Mesendoderm (in vitro differentiated cells): ENCODE data around the gene BTBD18.

Source experiments
- DNase-seq: peaks from one replicate; pipeline ENCODE4 v3.0.0; 2013
- H2AK5ac ChIP-seq: 2 replicates; pipeline ENCODE4 v1.6.1; 2013; ENCODE audit warnings: low read length, inconsistent platforms
- H2BK120ac ChIP-seq: 2 replicates; pipeline ENCODE4 v1.6.1; 2013; ENCODE audit warnings: low read depth, mild to moderate bottlenecking, low read length, moderate library complexity, mixed read lengths
- H2BK15ac ChIP-seq: replicated peaks from 2 replicates; pipeline ENCODE4 v1.6.1; 2013; ENCODE audit warnings: low read depth, mild to moderate bottlenecking, moderate library complexity
- H2BK5ac ChIP-seq: 2 replicates; pipeline ENCODE4 v1.6.1; 2013; ENCODE audit warnings: low read length, inconsistent platforms
- H3K18ac ChIP-seq: 2 replicates; pipeline ENCODE4 v1.6.1; 2013; ENCODE audit warnings: mild to moderate bottlenecking, low read length, mixed read lengths
- H3K23ac ChIP-seq: one replicate; pipeline ENCODE4 v1.6.1; 2013; ENCODE audit warnings: low read length
- H3K27ac ChIP-seq: 2 replicates; pipeline ENCODE4 v1.5.1; 2013; ENCODE audit warnings: low read depth, mild to moderate bottlenecking, inconsistent platforms, low read length, moderate library complexity
- H3K27me3 ChIP-seq: 2 replicates; pipeline ENCODE4 v1.6.1; 2013; ENCODE audit warnings: low read length, control low read depth, mild to moderate bottlenecking, inconsistent platforms; ENCODE audit not compliant: insufficient read depth, poor library complexity
- H3K36me3 ChIP-seq: 2 replicates; pipeline ENCODE4 v1.6.1; 2013; ENCODE audit warnings: low read length, inconsistent platforms; ENCODE audit not compliant: control insufficient read depth, insufficient read depth
- H3K4ac ChIP-seq: one replicate; pipeline ENCODE4 v1.6.1; 2013; ENCODE audit warnings: low read depth, mild to moderate bottlenecking, low read length, moderate library complexity
- H3K4me1 ChIP-seq: 2 replicates; pipeline ENCODE4 v1.6.1; 2013; ENCODE audit warnings: low read depth, low read length, inconsistent platforms; ENCODE audit not compliant: control insufficient read depth
- H3K4me2 ChIP-seq: 2 replicates; pipeline ENCODE4 v1.6.1; 2013; ENCODE audit warnings: low read length
- H3K4me3 ChIP-seq: 2 replicates; pipeline ENCODE4 v1.5.1; 2013; ENCODE audit warnings: mild to moderate bottlenecking, low read length
- H3K56ac ChIP-seq: one replicate; pipeline ENCODE4 v1.6.1; 2013; ENCODE audit warnings: low read length
- H3K79me1 ChIP-seq: 2 replicates; pipeline ENCODE4 v1.6.1; 2013; ENCODE audit warnings: low read length, inconsistent platforms
- H3K79me2 ChIP-seq: 2 replicates; pipeline ENCODE4 v1.6.1; 2013; ENCODE audit warnings: mild to moderate bottlenecking, low read length; ENCODE audit not compliant: control insufficient read depth, insufficient read depth
- H3K9ac ChIP-seq: 2 replicates; pipeline ENCODE4 v1.6.1; 2013; ENCODE audit warnings: low read length, inconsistent platforms
- H4K5ac ChIP-seq: one replicate; pipeline ENCODE4 v1.6.1; 2013; ENCODE audit warnings: low read length
- H4K8ac ChIP-seq: one replicate; pipeline ENCODE4 v1.6.1; 2013; ENCODE audit warnings: low read depth, mild to moderate bottlenecking, control low read depth, low read length, moderate library complexity
- WGBS: extraction: QIAGEN DNeasy Blood & Tissue Kit; methylation state at CpG from one replicate; pipeline ENCODE4 v1.1.7; 2013; ENCODE audit warnings: low lambda C conversion rate, missing lambda C conversion rate; ENCODE audit not compliant: insufficient coverage; ENCODE audit errors: extremely low coverage; 5-methylcytosine and 5-hydroxymethylcytosine counted together

Gene BTBD18

DNA sequence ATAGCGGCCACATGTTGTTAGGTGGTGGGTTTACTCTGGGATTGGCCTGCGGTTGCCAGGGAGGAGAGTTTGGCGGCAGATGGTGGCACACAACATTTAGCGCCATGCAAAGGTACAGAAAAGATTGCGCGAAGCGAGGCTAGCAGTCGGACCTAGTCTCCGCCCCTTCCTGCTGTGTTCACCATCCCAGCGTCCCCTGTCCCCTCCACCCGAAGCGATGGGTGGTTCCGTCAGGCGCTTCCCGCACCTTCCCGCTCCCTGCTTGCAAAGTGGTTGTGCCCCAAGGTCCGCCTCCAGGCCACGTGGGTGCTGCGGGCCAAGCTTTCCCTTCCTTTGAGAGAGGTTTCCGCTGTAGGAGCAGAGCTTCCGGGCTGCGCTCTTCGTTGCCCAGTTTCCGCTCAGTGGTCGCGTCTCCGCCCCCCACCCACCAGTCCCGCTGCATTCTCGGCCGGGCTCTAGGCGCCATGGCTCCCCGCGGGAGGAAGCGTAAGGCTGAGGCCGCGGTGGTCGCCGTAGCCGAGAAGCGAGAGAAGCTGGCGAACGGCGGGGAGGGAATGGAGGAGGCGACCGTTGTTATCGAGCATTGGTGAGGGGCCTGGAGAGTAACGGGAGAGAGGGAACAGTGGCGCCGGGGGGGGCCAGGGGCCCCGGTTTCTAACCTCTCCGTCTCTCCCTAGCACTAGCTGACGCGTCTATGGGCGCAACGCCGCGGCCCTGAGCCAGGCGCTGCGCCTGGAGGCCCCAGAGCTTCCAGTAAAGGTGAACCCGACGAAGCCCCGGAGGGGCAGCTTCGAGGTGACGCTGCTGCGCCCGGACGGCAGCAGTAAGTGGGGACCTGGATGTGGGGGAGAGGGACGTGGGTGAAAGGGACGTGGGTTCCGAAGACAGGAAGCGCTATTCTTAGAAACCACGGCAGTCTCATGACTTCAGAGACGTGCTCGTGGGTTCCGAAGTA lies 10.2 kb downstream of the BTBD18 start, which contains the start of gene SELENOH:
TSS of gene SELENOH (plus strand) at position 360 of the 955 bp plus-strand sequence. CDS start at position 465, 105 bp downstream.
- Histone ChIP-seq H3K4me1 (peaks cover 4% of the 10 kb centered on the region), H2BK120ac (peak within 1 kb of the TSS; percentile 9), H2BK5ac (peak within 1 kb of the TSS; percentile 55), H3K23ac (peak within 1 kb of the TSS; percentile 72), H3K18ac (peak within 1 kb of the TSS; percentile 65), H3K9ac (peak within 1 kb of the TSS; percentile 98), H4K8ac (peak within 1 kb of the TSS; percentile 2), H2BK15ac (no peak within 1 kb of the TSS), H3K79me2 (peaks cover 13% of the 10 kb centered on the region), H3K36me3 (peaks cover 10% of the 10 kb centered on the region), H3K79me1 (peaks cover 13% of the 10 kb centered on the region), H3K27ac (peak within 1 kb of the TSS; percentile 58), H3K4me3 (peak within 1 kb of the TSS; percentile 97), H3K56ac (peak within 1 kb of the TSS; percentile 99), H3K27me3 (no peaks in the 10 kb centered on the region), H3K4ac (peak within 1 kb of the TSS; percentile 56), H2AK5ac (peak within 1 kb of the TSS; percentile 83), H4K5ac (peak within 1 kb of the TSS; percentile 7), H3K4me2 (peak within 1 kb of the TSS; percentile 91)
- no CpG with 5 or more reads among the region's 75 CpGs for WGBS
- DNase-seq: peak; percentile 99

DNA sequence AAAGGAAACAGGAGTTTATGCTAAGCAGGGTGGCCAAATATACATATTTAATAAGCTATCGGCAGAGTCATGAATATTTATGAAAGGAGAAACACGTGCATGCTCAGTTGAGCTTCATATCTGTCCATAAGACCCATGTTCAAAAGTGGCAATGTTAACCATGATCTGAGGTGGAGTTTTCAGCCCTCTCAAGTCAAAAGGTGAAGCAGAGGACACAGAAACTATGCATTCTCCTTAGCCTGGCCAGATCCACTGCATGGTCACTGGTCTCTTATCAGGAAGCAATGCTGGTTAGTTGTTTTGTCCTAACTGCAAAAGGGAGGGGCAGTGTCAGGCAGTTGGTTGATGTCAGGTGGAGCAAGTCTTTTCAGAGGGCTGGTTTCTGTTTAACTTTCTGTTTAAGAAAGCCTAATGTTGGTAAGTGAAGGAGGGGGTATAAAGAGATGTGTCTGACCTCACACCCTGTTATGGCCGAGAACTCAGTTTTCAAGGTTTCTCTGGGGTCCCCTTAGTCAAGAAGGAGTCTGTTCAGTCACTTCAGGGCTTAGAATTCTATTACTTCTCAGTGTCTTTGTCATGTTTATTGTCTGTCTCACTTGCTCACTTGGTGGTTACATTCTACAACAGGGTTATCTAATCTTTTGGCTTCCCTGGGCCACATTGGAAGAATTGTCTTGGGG lies 15.9 kb downstream of the BTBD18 start:
- Histone ChIP-seq H3K18ac (no peak overlapping the region), H3K79me1 (peaks cover 8% of the 10 kb centered on the region), H3K27me3 (no peaks in the 10 kb centered on the region), H3K9ac (no peak overlapping the region), H2BK120ac (no peak overlapping the region), H3K4me1 (no peaks in the 10 kb centered on the region), H2AK5ac (no peak overlapping the region), H3K36me3 (peaks cover 3% of the 10 kb centered on the region), H3K56ac (no peak overlapping the region), H3K27ac (no peak overlapping the region), H4K5ac (no peak overlapping the region), H3K4me2 (no peak overlapping the region), H3K23ac (no peak overlapping the region), H3K4ac (no peak overlapping the region), H2BK5ac (no peak overlapping the region), H4K8ac (no peak overlapping the region), H2BK15ac (no peak overlapping the region), H3K79me2 (peaks cover 5% of the 10 kb centered on the region), H3K4me3 (no peak overlapping the region)
- no CpG with 5 or more reads among the region's 3 CpGs for WGBS
- DNase-seq: peak; percentile 51

DNA sequence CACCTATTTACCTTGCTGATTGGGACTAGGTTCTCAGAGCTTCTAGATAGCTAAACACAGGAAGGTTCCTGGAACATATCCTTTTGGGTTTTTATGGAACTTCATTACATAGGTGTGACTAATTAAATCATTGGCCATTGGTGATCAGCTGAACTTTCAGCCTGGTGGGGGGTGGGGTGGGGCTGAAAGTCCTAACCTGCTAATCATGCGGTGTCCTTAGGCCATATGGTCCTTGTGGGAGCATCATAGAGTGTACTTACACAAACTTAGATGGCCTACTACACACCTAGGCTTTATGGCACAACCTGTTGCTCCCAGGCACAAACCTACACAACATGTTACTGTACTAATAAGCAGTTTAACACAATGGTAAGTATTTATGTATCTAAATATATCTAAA lies 19.0 kb downstream of the BTBD18 start:
- H4K8ac ChIP-seq: no peak overlapping the region
- no peaks in the 10 kb centered on the region for H3K27me3 ChIP-seq
- no peak overlapping the region for H3K4ac ChIP-seq
- no peak overlapping the region for H3K4me3 ChIP-seq
- no peak overlapping the region for H3K27ac ChIP-seq
- H3K23ac ChIP-seq: no peak overlapping the region
- DNase-seq: no peak
- H3K4me1 ChIP-seq: no peaks in the 10 kb centered on the region
- H3K56ac ChIP-seq: no peak overlapping the region
- H2BK120ac ChIP-seq: no peak overlapping the region
- peaks cover 7% of the 10 kb centered on the region for H3K79me1 ChIP-seq
- peaks cover 7% of the 10 kb centered on the region for H3K79me2 ChIP-seq
- H4K5ac ChIP-seq: no peak overlapping the region
- no peak overlapping the region for H2BK5ac ChIP-seq
- peaks cover 2% of the 10 kb centered on the region for H3K36me3 ChIP-seq
- H2BK15ac ChIP-seq: no peak overlapping the region
- no peak overlapping the region for H3K4me2 ChIP-seq
- H2AK5ac ChIP-seq: no peak overlapping the region
- no CpG with 5 or more reads among the region's 1 CpG for WGBS
- H3K18ac ChIP-seq: no peak overlapping the region
- no peak overlapping the region for H3K9ac ChIP-seq

DNA sequence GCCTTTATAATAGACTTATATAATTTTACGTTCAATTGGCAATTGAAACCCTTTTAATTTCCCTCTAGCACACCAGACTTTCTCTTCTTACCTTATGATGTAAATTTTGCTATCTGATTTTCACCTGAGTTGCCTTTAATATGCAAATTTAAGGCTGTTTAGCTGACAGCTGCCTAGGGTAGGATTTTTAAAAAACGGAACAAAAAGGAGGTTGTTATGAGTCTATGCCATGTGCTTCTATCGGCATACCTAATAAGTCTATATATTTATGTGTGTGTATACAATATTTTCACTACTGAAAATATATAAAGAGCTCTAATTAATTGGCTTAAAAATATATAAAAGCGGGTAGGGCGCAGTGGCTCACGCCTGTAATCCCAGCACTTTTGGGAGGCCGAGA lies 22.1 kb downstream of the BTBD18 start:
- Histone ChIP-seq H3K18ac (no peak overlapping the region), H4K5ac (no peak overlapping the region), H3K4me1 (no peaks in the 10 kb centered on the region), H3K27ac (no peak overlapping the region), H3K79me1 (peaks cover 7% of the 10 kb centered on the region), H3K36me3 (no peaks in the 10 kb centered on the region), H2BK120ac (no peak overlapping the region), H3K27me3 (no peaks in the 10 kb centered on the region), H2AK5ac (no peak overlapping the region), H4K8ac (no peak overlapping the region), H3K4ac (no peak overlapping the region), H3K4me3 (no peak overlapping the region), H3K56ac (no peak overlapping the region), H3K79me2 (peaks cover 12% of the 10 kb centered on the region), H3K23ac (no peak overlapping the region), H2BK5ac (no peak overlapping the region), H3K4me2 (no peak overlapping the region), H3K9ac (no peak overlapping the region), H2BK15ac (no peak overlapping the region)
- no peak for DNase-seq
- no CpG with 5 or more reads among the region's 7 CpGs for WGBS

DNA sequence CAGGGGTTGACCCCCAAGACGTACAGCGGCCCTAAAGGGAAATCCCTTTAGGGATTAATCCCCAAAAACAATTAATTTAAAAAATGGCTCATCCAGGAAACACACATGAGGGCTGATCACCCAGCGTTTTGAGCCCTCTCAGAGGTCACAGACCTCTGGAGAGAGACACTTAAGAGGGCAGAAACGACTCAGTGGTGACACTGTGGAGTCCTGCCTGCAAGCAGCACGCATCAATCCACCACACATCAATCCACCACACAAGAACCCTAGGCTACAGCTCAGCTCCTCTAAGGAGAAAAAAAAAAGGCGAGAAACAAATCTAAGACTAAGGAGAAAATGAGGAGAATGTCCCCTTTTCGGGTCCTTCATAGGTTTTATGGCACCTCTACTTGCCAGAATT lies 22.8 kb downstream of the BTBD18 start:
- peak; percentile 18 for DNase-seq
- no peak overlapping the region for H2BK120ac ChIP-seq
- no peak overlapping the region for H3K23ac ChIP-seq
- no peak overlapping the region for H3K27ac ChIP-seq
- H3K27me3 ChIP-seq: no peaks in the 10 kb centered on the region
- H4K5ac ChIP-seq: no peak overlapping the region
- WGBS: no CpG with 5 or more reads among the region's 7 CpGs
- no peak overlapping the region for H2BK5ac ChIP-seq
- no peak overlapping the region for H3K4me3 ChIP-seq
- no peak overlapping the region for H3K56ac ChIP-seq
- H3K4me2 ChIP-seq: no peak overlapping the region
- no peak overlapping the region for H2AK5ac ChIP-seq
- H3K79me1 ChIP-seq: peaks cover 11% of the 10 kb centered on the region
- H3K4ac ChIP-seq: no peak overlapping the region
- H4K8ac ChIP-seq: no peak overlapping the region
- no peak overlapping the region for H3K9ac ChIP-seq
- H3K79me2 ChIP-seq: peaks cover 16% of the 10 kb centered on the region
- H2BK15ac ChIP-seq: no peak overlapping the region
- H3K18ac ChIP-seq: no peak overlapping the region
- H3K4me1 ChIP-seq: no peaks in the 10 kb centered on the region
- no peaks in the 10 kb centered on the region for H3K36me3 ChIP-seq
